Measurements from ENCODE around the gene SOD2. TPM values are rescaled to one million over a fixed set of nuclear protein-coding genes. Genes with fewer than 3 reads are reported as not detected.
"Not testable (repeated sequence)": the region's sequence is repeated elsewhere in the genome, so short reads cannot be mapped to it uniquely, and the experiment has no call there.

The SOD2 gene
- total RNA-seq, 1 experiment from 2014 or later, result 154 TPM

- DNase-seq (ENCODE audit: low read depth), result no peak
These were observed 10.2 kb downstream of the SOD2 start for GRCh38 chr6:159682810-159683209.

DNA sequence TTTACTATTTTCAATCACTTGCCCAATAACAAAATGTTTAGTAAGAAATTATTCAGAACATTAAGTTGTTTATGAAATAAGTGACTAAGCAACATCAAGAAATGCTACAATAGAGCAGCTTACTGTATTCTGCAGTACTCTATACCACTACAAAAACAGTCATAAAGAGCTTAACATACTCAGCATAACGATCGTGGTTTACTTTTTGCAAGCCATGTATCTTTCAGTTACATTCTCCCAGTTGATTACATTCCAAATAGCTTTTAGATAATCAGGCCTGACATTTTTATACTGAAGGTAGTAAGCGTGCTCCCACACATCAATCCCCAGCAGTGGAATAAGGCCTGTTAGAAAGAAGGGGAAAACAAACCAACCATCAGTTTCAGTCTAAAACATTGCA, 10.7 kb downstream of the SOD2 start:
- no peak for DNase-seq (ENCODE audit: low read depth)

GRCh38 chr6:159681191-159681880, 11.7 kb downstream of the SOD2 start:
- DNase-seq (ENCODE audit: low read depth), result no peak

GRCh38 chr6:159680104-159680503, 12.9 kb downstream of the SOD2 start:
- no peak for DNase-seq (ENCODE audit: low read depth)

DNA sequence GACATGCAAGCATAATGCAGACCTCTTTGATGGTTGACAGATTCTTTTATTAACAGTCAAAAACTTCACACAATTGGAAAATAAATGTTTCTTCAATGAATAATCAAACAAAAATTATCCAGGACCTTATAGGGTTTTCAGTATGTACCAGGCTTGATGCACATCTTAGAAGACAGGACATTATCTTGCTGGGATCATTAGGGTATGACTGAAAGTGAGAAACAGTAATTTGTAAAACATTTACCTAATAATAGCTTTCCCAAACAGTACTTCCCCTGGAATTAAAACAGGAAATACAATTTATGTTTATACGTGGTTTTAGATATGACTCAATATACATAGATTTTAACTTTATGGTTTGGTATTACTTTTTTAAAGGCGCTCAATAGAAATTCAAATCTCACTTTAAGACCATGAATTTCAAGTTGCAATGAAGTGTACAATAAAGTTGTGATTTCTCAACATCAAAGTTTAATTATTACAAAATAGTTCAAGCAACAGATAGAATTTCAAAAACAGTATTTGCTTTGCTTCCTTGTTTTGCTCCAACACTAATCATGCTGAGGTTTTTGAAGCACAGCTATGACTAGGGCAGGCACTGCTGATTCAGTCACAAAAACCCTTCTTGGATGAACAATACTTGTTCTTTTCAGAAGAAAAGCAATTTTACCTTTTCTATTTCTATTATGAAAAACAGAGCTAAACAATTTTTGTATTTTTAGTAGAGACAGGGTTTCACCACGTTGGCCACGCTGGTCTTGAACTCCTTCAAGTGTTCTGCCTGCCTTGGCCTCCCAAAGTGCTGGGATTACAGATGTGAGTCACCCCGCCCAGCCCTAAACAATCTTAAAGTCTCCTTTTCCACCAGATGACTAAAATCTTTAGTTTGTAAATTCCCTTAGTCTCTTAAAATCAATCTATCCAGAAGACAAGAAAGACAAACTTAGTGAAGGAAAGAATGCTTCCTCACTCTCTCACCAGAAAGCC, 13.7 kb downstream of the SOD2 start:
- peak; percentile 48 for DNase-seq (ENCODE audit: low read depth)

- DNase-seq (ENCODE audit: low read depth), result no peak
These were observed 14.5 kb downstream of the SOD2 start for GRCh38 chr6:159678574-159678973.

- DNase-seq (ENCODE audit: low read depth), result no peak
These were observed 15.4 kb downstream of the SOD2 start for GRCh38 chr6:159677506-159678165.

- DNase-seq (ENCODE audit: low read depth), result no peak
These were observed 16.0 kb downstream of the SOD2 start for GRCh38 chr6:159676890-159677505.

DNA sequence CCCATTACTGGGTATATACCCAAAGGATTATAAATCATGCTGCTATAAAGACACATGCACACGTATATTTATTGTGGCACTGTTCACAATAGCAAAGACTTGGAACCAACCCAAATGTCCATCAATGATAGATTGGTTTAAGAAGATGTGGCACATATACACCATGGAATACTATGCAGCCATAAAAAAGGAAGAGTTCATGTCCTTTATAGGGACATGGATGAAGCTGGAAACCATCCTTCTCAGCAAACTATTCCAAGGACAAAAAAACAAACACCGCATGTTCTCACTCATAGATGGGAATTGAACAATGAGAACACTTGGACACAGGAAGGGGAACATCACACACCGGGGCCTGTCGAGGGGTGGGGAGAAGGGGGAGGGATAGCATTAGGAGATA, 16.8 kb downstream of the SOD2 start:
- DNase-seq (ENCODE audit: low read depth), result not testable (repeated sequence)

DNA sequence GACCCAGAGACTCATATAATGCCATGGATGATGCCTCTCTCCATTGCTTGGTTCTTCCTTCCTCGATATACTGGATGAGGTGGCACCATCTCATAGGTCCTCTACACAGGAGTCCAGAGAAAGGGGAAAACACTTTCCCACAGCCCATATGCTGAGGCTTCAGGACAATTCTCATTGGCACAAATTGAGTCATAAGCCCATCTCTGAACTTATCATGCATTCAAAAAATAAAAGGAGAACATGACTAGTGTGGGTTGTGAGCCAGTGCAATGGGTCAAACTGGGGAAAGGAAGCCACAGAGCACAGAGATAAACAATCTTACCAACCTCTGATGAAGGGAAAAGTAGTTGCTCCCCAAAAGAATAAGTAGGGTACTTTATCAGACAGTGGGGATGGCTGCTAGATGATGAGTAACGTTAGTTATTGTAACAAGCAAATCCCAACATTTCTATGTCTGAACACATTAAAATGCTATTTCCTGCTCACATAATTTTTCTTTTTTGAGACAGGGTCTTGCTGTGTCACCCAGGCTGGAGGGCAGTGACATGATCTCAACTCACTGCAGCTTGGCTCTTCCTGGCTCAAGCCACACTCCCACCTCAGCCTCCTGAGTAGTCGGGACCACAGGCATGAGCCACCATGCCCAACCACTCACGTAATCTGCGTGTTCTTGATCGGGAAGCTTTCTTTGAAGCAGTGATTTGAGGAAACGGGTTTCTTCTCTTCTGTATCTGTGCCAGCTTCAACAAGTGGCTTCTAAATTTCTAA, 27.0 kb downstream of the SOD2 start:
- no peak for DNase-seq (ENCODE audit: low read depth)

DNA sequence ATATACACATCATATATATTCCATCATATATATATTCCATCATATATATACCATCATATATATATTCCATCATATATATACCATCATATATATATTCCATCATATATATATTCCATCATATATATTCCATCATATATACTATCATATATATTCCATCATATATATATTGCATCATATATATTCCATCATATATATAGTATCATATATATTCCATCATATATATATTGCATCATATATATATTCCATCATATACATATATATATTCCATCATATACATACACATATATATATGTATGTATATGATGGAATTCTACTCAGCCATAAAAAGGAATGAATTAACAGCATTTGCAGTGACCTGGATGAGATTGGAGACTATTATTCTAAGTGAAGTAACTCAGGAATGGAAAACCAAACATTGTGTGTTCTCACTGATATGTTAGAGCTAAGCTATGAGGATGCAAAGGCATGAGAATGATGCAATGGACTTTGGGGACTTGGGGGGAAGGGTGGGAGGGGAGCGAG, 29.6 kb downstream of the SOD2 start:
- not testable (repeated sequence) for DNase-seq (ENCODE audit: low read depth)

DNA sequence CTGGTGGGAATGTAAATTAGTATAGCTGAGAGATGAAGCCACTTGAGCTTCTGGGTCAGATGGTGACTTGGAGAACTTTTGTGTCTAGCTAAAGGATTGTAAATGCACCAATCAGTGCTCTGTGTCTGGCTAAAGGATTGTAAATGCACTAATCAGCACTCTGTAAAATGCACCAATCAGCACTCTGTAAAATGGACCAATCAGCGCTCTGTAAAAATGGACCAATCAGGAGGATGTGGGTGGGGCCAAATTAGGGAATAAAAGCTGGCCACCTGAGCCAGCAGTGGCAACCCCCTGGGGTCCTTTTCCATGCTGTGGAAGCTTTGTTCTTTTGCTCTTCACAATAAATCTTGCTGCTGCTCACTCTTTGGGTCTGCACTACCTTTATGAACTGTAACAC, 31.1 kb downstream of the SOD2 start:
- DNase-seq (ENCODE audit: low read depth), result not testable (repeated sequence)

- no peak for DNase-seq (ENCODE audit: low read depth)
These were observed 37.5 kb downstream of the SOD2 start for GRCh38 chr6:159655409-159655988.

- peak; percentile 54 for DNase-seq (ENCODE audit: low read depth)
These were observed 38.5 kb downstream of the SOD2 start for GRCh38 chr6:159654483-159655098.

GRCh38 chr6:159650314-159650713, 42.7 kb downstream of the SOD2 start:
- no peak for DNase-seq (ENCODE audit: low read depth)

- no peak for DNase-seq (ENCODE audit: low read depth)
These were observed 43.6 kb downstream of the SOD2 start for GRCh38 chr6:159649441-159649840.

DNA sequence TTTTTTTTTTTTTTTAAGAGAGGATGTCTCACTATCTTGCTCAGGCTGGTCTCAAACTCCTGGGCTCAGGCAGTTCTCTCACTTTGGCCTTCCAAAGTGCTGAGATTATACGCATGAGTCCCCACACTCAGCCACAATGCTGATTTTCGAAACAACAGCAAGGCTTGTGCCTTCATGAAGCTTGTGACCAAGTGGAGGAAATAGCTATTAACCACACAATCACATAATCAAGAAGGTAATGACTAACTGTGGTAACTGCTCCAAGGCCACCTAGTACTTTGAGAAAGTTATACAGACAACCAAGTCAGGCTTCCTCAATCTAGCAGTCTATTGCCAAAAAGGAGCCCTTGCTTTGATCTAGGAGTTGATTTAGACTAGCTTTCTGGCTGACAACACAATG, 46.3 kb downstream of the SOD2 start:
- DNase-seq (ENCODE audit: low read depth), result peak; percentile 30

DNA sequence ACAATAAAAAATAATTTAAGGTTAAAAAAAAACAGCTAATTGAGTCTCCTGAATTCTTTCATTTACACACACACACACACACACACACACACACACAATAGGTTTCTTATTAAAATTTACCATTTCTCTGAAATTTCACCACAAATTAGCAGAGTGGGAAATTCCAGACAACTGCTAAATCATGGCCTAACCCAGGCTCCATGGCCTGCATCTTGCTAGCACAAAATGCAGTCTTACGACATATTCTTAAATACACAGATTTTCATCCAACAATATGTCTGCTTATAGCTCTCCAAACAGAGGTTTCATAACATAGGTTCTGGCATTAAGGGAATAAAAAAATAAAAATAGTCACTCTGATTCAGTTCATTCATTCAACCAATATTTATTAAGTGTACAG, 46.9 kb downstream of the SOD2 start:
- no peak for DNase-seq (ENCODE audit: low read depth)

GRCh38 chr6:159645640-159646039, 47.4 kb downstream of the SOD2 start:
- peak; percentile 17 for DNase-seq (ENCODE audit: low read depth)

Data from LHCN-M2 (cell line).